GM19468 (cell line): ENCODE results near the gene PDE4D.

Experiments used
- ATAC-seq: cut with Tn5 transposase; IDR thresholded peaks from one replicate; pipeline ENCODE4 v1.9.1; 2021; ENCODE audit warnings: mild to moderate bottlenecking, moderate library complexity, moderate number of reproducible peaks; ENCODE audit not compliant: unreplicated experiment; ENCODE audit errors: extremely low read depth

PDE4D gene

DNA sequence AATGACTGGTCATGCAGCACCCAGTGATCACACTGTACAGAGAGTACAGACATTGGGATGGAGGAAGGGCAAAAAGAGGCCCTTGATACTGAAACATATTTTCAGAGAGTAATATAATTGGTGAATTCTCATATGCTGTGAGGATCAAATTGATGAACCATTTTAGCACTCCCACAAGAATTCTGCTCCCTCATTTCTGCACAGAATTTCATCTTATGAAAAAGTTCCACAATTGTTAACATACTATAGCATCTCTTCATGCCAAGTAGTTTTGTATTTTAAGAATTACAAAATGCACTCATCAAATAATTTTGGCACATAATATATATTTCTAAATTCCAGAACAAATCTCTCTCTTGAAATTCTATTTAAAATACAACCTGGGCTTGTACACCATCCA is 351.2 kb downstream of the PDE4D start:
- ATAC-seq = no peak

DNA sequence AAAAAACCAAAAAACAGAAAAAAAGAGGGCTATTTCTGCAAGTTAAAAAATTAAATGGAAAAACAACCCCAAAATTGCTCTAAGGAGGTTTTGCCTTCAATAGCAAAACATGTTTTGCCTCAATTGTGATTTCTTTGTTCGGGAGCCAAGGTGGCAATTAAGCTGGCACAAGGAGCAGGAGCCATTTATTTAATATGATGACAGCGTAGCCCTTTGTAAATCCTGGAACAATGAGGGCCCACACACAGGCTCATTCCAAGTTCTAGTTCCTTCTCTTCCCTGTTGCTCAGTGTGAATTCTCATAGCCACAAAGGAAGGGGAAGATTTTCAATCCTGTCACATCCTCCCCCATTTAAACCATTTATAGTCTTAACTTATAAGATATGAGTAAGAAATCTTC is 353.2 kb downstream of the PDE4D start:
- ATAC-seq = no peak

DNA sequence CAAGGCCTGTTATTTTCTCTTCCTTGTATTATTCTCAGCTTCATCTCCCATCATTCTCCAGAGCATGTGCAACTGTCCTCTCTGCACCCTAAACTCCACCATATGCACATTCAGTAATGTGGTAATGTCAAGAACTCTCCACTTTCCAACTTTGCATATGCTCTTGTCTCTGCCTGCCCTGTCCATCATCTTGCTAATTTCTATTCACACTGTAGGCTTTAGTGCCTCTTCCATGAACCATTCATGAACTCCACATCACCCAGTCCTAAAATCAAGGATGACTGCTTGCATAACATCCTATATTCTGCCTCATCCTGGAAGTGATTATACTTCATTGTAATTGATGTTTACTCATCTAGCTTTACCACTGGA is 354.8 kb downstream of the PDE4D start:
- no peak for ATAC-seq

- no peak for ATAC-seq
These were observed 355.4 kb downstream of the PDE4D start for GRCh38 chr5:59537961-59538749.

GRCh38 chr5:59536875-59537274 is 356.7 kb downstream of the PDE4D start:
- ATAC-seq = no peak

GRCh38 chr5:59535561-59535960 is 358.0 kb downstream of the PDE4D start:
- no peak for ATAC-seq

- no peak for ATAC-seq
These were observed 359.8 kb downstream of the PDE4D start for GRCh38 chr5:59533730-59534108.

GRCh38 chr5:59532979-59533729 is 360.4 kb downstream of the PDE4D start:
- ATAC-seq = no peak

DNA sequence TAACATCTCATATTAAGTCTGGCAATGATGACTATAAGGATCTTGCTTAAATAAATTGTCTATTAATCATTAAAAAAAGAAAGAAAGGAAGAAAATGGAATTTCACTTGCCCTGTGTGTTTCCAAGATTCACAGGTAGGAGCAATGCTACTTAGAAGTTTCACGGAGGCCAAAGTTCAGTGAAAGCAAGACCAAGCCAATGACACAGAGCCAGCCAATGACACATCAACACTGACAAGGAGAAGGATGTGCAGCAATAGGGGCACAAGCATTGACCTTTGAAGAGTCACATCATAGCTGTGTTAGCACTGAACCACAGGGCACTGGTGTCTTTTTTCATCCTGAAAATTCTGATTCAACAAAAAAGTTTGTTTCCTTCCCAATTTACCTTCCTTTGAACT is 364.3 kb downstream of the PDE4D start:
- no peak for ATAC-seq

DNA sequence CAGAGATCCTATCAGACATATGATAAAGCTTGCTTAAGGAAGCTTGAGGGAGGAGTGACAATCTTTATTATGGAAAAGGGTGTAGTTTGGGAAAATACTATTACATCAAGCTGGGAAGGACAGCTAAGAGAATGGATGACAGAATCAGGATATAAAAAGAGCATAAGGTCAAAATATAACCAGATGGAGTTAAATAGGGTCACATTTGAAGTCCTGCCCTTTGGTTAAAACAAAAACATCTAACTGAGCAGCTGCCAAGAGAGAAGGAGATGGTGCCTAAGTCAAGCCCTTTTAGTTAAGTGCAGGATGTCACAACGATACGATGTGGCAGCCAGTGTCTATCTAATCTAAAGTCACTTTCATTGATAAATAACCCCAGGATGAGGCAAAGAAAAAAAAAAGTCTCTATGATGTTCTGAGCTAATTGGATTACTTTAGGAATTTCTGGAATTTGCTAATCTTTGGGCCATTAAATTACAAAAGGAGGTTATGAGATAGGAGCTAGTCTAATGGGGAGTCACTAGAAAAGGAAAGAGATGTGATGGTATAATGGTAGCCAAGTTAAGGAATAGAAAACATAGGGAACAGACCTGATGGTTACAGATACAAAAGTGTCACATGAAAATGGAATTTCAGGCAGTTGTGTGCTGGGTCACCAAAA is 365.2 kb downstream of the PDE4D start:
- no peak for ATAC-seq

- no peak for ATAC-seq
These were observed 367.6 kb downstream of the PDE4D start for GRCh38 chr5:59525957-59526356.

DNA sequence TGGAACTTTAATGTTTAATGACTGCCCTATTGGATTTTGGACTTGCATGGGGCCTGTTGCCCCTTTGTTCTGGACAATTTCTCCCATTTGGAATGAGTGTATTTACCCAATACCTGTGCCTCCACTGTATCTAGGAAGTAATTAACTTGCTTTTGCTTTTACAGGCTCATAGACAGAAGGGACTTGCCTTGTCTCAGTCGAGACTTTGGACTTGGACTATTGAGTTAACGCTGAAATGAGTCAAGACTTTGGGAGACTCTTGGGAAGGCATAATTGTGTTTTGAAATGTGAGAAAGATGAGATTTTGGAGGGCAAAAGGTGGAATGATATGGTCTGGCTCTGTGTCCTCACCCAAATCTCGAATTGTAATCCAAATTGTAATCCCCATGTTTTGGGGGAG is 368.2 kb downstream of the PDE4D start:
- no peak for ATAC-seq

GRCh38 chr5:59522201-59522831 is 371.2 kb downstream of the PDE4D start:
- ATAC-seq = no peak

GRCh38 chr5:59521476-59521875 is 372.1 kb downstream of the PDE4D start:
- ATAC-seq = no peak

DNA sequence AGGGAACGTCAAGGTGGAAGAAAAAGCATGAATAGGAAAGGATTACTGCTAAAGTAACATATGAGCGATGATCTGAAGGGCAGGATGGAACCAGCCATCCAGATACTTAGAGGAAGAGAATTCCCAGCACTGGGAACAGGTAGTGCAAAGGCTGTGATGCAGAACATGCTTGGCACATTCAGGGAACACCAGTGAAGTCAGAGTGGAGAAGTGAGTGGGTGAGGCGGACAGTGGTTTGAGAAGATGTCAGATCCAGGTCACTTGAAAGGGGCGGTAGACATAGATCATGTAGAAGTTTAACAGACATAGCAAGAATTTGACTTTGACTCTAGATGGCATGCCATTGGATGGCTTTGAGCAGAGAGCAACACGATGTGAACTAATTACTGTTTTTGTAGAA is 374.2 kb downstream of the PDE4D start:
- no peak for ATAC-seq

- no peak for ATAC-seq
These were observed 375.5 kb downstream of the PDE4D start for GRCh38 chr5:59517926-59518585.

DNA sequence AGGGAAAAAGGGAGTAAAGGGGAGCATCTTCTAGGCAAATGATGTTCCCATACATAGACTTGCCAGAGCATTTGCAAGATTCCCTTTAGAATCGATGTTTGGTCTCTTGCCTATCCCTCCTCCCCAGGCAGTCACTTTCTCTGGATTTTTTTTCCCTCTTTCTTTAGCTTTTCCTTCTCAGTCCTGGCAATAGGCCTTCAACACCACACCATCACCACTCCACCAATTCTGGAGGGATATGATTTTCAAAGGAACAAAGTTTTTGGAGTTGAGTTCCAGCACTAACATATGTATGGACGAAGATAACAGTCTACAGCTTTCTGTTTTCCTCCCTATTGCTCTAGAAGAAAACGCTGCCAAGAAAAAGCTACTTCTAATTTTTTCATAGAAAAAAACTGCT is 377.4 kb downstream of the PDE4D start:
- ATAC-seq = no peak

GRCh38 chr5:59506285-59506877 is 387.1 kb downstream of the PDE4D start:
- no peak for ATAC-seq

GRCh38 chr5:59504043-59504442 is 389.5 kb downstream of the PDE4D start:
- ATAC-seq = no peak

- ATAC-seq = no peak
These were observed 390.3 kb downstream of the PDE4D start for GRCh38 chr5:59503220-59503619.
